ENCODE data around the gene KLF7.

Gene KLF7

GRCh38 chr2:207088839-207089238, 76.9 kb downstream of the KLF7 start:
- DNase-seq = no peak

DNA sequence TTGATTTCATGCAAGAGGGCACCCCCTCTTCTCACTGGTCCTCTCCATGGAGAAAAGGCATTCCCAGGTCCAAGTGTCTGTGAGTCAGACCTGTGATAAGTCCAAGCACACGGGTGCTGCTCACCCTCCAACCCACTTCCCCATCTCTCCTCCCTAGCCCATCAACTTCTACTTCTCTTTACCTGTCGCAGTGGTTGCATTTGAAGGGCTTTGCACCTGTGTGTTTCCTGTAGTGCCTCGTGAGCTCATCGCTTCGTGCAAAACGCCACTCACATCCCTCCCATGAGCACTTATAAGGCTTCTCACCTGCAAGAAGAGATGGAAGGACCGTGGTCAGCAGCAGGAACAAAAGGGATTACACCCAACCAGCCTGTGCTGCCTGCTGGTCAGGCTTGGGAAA, 77.5 kb downstream of the KLF7 start:
- DNase-seq = no peak

GRCh38 chr2:207087046-207087902, 78.5 kb downstream of the KLF7 start:
- DNase-seq = no peak

DNA sequence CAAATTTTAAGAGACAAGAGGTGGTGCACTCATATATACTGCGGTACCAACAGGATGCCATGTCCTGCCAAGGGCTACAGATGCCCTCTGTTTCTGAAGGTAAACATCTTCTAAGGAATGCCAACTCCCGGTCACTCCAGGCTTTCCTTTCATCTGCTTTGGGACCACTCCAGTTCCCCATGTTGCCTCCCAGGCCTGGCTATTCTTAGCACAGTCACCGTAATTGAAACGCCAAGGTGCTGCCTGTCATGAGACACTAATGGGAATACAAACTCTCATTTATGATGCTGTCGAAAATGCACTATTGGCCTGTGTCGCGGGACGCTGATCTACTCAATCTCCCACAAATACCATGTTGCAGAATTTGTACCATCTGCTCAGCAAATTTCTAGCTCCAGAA, 79.6 kb downstream of the KLF7 start:
- no peak for DNase-seq

GRCh38 chr2:207085110-207085509, 80.6 kb downstream of the KLF7 start:
- DNase-seq = no peak

DNA sequence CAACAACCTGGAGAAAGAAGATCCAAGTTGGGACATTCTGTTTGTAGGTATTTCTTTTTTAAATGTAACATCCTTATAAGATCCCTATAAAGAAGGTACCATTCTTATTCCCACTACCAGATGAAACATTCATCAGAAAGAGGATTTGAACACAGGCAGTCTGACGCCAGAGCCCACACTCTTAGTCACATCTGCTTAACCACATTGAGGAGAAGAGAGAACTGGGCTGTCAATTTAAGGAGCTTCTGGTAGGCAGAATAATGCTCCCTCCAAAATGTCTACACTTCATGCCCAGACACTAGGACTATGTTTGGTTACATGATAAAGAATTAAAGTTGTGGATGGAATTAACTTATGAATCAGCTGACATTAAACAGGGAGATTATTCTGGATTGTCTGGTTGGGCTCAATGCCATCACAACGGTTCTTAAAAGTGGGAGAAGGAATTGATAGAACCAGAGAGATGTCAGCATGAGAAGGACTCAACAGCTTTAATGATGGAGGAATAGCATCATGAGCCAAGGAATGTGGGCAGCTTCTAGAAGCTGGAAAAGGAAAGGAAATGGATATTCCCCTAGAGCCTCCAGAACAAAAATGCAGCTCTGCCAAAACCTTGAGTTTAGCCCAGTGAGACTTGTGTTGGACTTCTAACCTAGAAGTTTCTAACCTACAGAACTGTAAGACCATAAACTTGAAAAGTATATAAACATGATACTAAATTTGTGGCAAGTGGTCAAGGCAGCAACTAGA, 82.2 kb downstream of the KLF7 start:
- DNase-seq = no peak

DNA sequence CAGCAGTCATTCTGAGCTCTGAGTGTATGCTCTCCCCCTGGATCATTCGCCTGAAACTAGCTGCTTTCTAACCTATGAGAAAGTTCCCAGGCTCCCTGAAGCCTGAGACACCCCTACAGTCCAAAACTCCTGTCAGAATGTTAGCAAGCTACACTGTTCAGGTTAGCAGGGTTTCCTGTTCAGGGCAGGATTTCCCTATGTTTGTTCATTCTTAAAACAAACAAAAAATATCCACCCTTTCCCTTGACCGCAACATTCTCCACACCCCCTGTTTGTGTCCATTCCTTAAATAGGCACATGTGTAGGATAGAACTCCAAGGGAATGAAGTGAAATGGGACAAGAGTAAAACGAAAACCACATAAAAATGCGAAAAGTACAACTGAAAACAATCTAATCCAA, 83.1 kb downstream of the KLF7 start:
- DNase-seq = no peak

DNA sequence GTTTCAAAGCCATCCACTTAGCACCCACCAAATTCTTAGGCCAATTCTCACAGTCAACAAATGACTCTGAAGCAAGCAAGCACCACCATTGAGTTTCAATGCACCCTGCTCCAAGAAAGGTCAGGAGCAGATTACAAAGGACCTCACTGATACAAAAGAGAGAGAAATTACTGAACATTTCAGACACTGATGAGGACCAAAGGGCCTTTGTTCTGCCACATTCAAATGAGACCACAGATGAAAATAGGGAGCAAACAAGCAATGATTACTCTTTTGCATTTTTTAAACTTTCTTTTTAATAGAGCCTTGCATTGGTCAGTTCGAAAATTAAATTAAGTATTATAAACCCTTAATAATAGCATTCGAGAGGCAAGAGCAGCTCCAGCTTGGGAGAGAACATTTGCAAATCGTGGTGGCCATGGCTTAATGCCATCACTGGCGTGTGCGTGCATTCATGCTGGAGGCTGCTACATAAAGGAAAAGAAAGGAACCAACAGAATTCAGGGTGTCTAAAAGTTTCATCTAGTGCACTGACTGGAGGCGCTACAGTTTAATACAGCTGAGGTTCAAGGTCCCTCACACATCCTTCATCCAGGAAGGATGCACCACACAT, 87.5 kb downstream of the KLF7 start:
- DNase-seq = no peak

DNA sequence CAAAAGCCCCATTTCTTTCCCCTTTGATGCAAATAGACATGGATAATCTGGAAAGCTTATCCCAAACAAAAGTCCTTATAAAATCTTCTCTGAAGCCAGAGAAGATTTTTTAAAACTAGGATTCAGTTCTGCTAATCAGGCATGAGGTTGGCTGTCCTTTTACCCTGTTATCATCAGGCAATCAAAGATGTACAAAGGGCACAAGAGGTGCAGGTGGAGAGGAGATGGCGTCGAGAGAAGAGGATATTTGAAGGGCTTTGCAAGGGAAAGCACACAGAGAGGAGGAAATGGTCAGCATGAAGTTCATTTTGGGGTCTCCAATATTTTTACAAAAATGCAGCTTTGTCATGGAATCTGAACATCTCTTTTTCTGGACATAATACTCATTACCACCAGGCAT, 88.5 kb downstream of the KLF7 start:
- no peak for DNase-seq

DNA sequence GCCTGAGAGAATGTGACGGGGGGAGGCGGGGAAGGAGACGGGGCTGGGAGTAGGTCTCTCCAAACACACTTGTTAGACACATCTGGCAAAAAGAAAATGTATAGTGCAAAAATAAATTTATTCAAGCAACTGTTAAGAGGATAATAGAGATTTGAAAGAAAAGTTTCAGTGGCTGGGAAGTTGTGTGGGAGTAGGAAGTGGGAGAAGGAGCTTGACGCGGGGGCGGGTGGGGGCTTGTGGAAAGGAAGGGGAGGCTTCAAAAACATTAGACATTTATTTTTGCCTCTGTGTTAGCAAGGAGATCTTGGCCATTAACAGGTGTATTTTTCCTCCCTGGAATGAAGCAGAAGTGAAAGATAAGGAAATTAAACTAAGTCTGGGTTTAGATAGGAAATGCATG, 90.3 kb downstream of the KLF7 start:
- DNase-seq = no peak

- peak; percentile 64 for DNase-seq
Measured at GRCh38 chr2:207073801-207074678, 91.7 kb downstream of the KLF7 start.

DNA sequence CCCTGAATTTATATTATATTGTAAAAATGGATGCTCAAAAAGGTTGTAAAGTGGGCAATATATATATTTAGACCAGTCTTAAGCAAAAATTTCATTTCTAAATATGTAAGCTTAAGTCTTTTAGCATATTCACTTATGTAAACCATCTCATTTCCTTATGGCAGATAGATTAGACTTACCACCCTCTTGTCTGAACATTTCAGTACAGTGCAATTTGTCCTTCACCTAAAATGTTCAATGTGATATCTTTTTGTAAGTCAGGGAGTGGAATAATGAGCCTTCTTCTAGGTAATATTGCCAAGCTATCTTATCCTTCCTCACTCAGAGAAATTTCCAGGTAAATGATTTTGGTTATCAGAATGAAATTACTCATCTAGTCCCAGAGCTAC, 92.3 kb downstream of the KLF7 start:
- no peak for DNase-seq

GRCh38 chr2:207072571-207072970, 93.2 kb downstream of the KLF7 start:
- no peak for DNase-seq

DNA sequence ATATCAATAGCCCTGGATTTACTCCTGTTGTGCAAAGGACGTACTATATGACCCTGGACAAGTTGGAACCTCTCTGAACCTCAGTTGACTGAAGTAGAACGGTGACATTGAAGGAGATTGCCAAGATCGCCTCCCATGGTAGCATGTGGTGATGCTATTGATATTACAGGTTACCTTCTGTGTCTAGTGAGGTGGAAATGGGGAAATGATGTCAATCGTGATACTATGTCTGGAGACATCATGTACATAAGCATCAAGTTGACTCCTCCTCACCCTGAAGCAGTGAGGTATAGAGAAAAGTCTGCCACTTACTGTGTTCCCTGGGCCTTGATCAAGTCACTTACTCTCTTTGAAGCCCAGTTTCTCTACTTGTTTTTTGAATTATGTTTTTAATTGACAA, 93.9 kb downstream of the KLF7 start:
- DNase-seq = no peak

GRCh38 chr2:207067473-207067872, 98.3 kb downstream of the KLF7 start:
- DNase-seq = no peak

DNA sequence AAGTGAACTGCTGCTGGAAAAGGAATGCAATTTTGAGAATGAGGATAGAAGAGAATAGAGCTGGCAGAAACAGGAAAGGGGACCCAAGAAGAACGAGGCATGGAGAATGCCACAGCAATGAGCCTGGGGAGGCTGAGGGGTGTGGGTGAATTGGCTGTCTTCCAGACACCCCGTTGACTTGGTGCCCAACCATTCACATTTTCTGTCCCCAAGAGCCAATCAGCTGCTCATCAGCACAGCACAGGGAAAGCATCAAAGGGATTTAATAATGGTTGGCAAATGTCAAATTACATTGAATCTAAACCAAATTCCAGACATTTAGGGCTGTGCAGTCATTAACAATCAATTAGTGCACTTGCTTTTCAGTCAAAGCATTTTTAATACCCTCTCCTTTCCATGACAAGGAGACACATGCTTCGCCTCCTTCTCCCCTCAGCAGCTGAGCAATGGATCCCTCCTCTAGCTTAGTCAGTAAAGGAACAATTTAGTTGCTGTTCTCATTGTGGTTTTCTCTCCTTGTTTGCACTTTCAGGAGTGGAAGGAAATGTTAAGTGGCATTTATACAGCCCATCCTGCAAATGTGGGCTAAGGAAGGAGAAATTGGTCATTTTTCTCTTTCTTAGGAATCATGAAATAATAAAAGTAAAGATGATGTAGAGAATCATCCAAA, 98.8 kb downstream of the KLF7 start:
- DNase-seq = no peak

DNA sequence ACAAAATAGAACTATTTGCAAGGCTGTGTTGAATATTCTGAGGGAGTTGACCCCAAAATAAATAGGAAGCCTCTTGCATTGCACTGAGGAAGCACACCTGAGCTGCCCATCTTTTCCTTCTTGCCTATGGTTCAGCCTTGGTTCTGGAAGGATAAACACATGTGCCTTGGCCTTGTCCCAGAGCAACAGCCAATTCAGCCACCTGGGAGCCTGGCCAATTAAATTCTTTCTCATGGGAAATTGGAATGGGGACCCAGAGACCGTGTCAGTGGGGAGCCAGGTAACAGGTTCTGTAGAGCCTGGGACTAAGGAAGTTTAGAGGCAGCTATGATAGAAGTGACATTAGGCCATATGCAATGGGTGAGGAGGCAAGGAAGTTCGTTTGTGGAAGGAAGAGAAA, 99.6 kb downstream of the KLF7 start:
- no peak for DNase-seq

- DNase-seq = no peak
Measured at GRCh38 chr2:207064128-207064690, 101.5 kb downstream of the KLF7 start.

DNA sequence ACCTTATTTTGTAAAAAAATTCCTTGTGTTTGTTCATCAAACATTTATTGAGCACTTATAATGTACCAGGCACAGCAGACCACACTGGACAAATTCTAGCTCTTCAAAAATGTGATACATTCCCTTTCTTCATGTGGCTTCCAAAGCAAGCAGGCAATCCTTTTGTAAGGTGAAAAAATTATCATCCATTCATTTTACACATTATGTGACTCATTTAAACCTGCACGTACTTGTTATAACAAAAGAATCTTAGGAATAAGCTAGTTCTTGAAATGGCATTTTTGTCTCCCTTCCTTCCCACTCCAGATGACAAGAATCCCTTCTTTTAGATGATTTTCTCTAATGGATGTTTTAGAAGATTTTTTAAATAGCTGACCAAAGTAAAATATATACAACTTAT, 104.6 kb downstream of the KLF7 start:
- no peak for DNase-seq

DNA sequence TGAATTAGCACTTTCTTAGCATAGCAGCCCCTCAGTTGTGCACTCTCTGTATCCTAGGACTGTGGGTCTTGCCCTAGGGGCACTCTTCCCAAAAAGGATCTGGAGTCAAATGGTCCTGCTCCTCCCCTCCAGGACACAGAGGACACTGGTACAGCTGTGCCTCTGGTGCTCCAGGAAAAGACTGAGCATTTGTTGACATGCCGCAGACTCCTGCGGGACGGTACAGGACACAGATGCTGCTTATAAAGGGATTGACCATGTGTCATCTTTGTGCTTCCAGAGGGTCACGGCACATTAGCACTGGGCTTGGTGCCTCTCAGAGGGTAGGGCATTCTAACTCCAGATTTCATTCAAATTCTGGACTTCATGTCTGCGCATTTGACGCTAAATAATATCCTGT, 110.5 kb downstream of the KLF7 start:
- DNase-seq = no peak

GRCh38 chr2:207054521-207054920, 111.2 kb downstream of the KLF7 start:
- DNase-seq = no peak

DNA sequence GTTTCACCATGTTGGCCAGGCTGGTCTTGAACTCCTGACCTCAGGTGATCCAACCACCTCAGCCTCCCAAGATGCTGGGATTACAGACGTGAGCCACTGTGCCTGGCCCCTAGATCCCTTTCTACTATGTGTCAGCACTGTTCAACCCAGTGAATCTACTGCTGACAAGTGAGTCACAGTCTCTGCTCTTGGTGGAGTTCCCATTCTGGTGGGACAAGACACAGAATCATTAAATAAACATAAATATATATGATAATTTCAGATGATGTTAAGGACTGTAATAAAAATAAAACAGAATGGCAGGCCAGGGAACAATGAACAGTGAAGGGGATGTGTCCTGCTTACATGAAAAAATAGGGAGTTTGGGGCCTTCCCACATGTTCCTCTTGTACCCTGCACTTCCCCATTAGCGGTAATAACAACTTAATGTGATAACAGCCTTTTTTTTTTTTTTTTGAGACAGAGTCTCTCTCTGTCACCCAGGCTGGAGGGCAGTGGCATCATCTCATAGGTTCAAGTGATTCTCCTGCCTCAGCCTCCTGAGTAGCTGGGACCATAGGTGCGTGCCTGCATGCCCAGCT, 114.3 kb downstream of the KLF7 start:
- no peak for DNase-seq
